IMR-90 (cell line): ENCODE results near the gene NADK. TPM values are rescaled to one million over a fixed set of nuclear protein-coding genes. Genes with fewer than 3 reads are reported as not detected.

Source experiments
- ATAC-seq: fragments of 200-7000 bp; cut with Tn5 transposase; 2 replicates; pipeline ENCODE4 v1.9.1; 2020; ENCODE audit warnings: low read depth, mild to moderate bottlenecking, moderate library complexity
- BruUV-seq: library from RNA; stranded (reverse); fragments of 400-500 nt; replicated peaks from 2 replicates; lab custom pipeline; 2021; lab: Mats Ljungman, UMichigan
- CTCF ChIA-PET: fragments of 300-600 bp; formaldehyde crosslinking; extraction: SDS; loops from one replicate; lab custom pipeline; 2021; ENCODE audit warnings: antibody characterized with exemption; lab: Yijun Ruan, JAX
- POLR2A ChIA-PET: fragments of 300-600 bp; sonication (Branson Sonifier 250); formaldehyde crosslinking; loops from one replicate; lab custom pipeline; 2022; ENCODE audit warnings: antibody characterized with exemption; ENCODE audit not compliant: unreplicated experiment; lab: Charles Lee
- DNase-seq: peaks from one replicate; pipeline ENCODE4 v3.0.0; 2013
- H2AFZ ChIP-seq: replicated peaks from 2 replicates; pipeline ENCODE3; 2013; ENCODE audit warnings: low read length, mild to moderate bottlenecking; ENCODE audit not compliant: poor library complexity
- H2AK5ac ChIP-seq: 2 replicates; pipeline ENCODE4 v1.6.1; 2013; ENCODE audit warnings: low read depth, low read length, inconsistent platforms
- H2AK9ac ChIP-seq: replicated peaks from 2 replicates; pipeline ENCODE3; 2013; ENCODE audit warnings: mild to moderate bottlenecking, low read depth, low read length, moderate library complexity; ENCODE audit not compliant: poor library complexity
- H2BK120ac ChIP-seq: 2 replicates; pipeline ENCODE4 v1.6.1; 2013; ENCODE audit warnings: low read depth, low read length, inconsistent platforms
- H2BK15ac ChIP-seq: 3 replicates; pipeline ENCODE4 v1.6.1; 2013; ENCODE audit warnings: low read depth, low read length, inconsistent platforms
- H2BK20ac ChIP-seq: 2 replicates; pipeline ENCODE4 v1.6.1; 2013; ENCODE audit warnings: low read depth, mild to moderate bottlenecking, inconsistent platforms, low read length, moderate library complexity
- H2BK5ac ChIP-seq: 2 replicates; pipeline ENCODE4 v1.6.1; 2013; ENCODE audit warnings: mild to moderate bottlenecking, low read depth, low read length, inconsistent platforms; ENCODE audit not compliant: poor library complexity, severe bottlenecking
- H3K14ac ChIP-seq: replicated peaks from 2 replicates; pipeline ENCODE4 v1.6.1; 2013; ENCODE audit warnings: low read depth, low read length, inconsistent platforms
- H3K18ac ChIP-seq: 2 replicates; pipeline ENCODE4 v1.6.1; 2013; ENCODE audit warnings: low read depth, low read length, control low read depth
- H3K23ac ChIP-seq: 2 replicates; pipeline ENCODE4 v1.6.1; 2013; ENCODE audit warnings: low read depth, low read length, inconsistent platforms
- H3K27ac ChIP-seq: 2 replicates; pipeline ENCODE4 v1.5.1; 2013; ENCODE audit warnings: mild to moderate bottlenecking, control low read depth, low read length; ENCODE audit not compliant: insufficient read depth
- H3K27me3 ChIP-seq: 2 replicates; pipeline ENCODE4 v1.6.1; 2013; ENCODE audit warnings: low read length; ENCODE audit not compliant: control insufficient read depth, insufficient read depth
- H3K36me3 ChIP-seq: 2 replicates; pipeline ENCODE4 v1.6.1; 2013; ENCODE audit warnings: low read length, mixed read lengths; ENCODE audit not compliant: control insufficient read depth, insufficient read depth
- H3K4ac ChIP-seq: 2 replicates; pipeline ENCODE4 v1.6.1; 2013; ENCODE audit warnings: low read depth, low read length, inconsistent platforms
- H3K4me1 ChIP-seq: 2 replicates; pipeline ENCODE4 v1.6.1; 2013; ENCODE audit warnings: low read length, mixed read lengths; ENCODE audit not compliant: control insufficient read depth, insufficient read depth
- H3K4me2 ChIP-seq: 2 replicates; pipeline ENCODE4 v1.6.1; 2013; ENCODE audit warnings: low read depth, mild to moderate bottlenecking, control low read depth, low read length, moderate library complexity
- H3K4me3 ChIP-seq: 2 replicates; pipeline ENCODE4 v1.5.1; 2013; ENCODE audit warnings: low read depth, mild to moderate bottlenecking, control low read depth, low read length, moderate library complexity; ENCODE audit not compliant: insufficient read depth
- H3K56ac ChIP-seq: 2 replicates; pipeline ENCODE4 v1.6.1; 2013; ENCODE audit warnings: low read length, inconsistent platforms; ENCODE audit not compliant: insufficient read depth; ENCODE audit errors: extremely low read depth
- H3K79me1 ChIP-seq, 2 experiments: 2 replicates each; pipeline ENCODE4 v1.6.1; 2013; ENCODE audit warnings: low read length in 2 of 2, inconsistent platforms in 1 of 2, low read depth in 1 of 2
- H3K9ac ChIP-seq: 2 replicates; pipeline ENCODE4 v1.6.1; 2013; ENCODE audit warnings: low read depth, low read length, control low read depth
- H3K9me1 ChIP-seq: 2 replicates; pipeline ENCODE4 v1.6.1; 2013; ENCODE audit warnings: low read length, inconsistent platforms; ENCODE audit not compliant: insufficient read depth
- H3K9me3 ChIP-seq: 2 replicates; pipeline ENCODE4 v1.6.1; 2013; ENCODE audit warnings: low read length; ENCODE audit not compliant: control insufficient read depth, insufficient read depth
- H4K20me1 ChIP-seq: 2 replicates; pipeline ENCODE4 v1.6.1; 2013; ENCODE audit warnings: low read length, inconsistent platforms; ENCODE audit not compliant: insufficient read depth
- H4K5ac ChIP-seq: 2 replicates; pipeline ENCODE4 v1.6.1; 2013; ENCODE audit warnings: mild to moderate bottlenecking, low read depth, low read length, control low read depth
- H4K8ac ChIP-seq, 2 experiments: 2 replicates each; pipeline ENCODE4 v1.6.1; 2013; ENCODE audit warnings: low read depth in 2 of 2, low read length in 2 of 2, control low read depth in 1 of 2, inconsistent platforms in 1 of 2
- H4K91ac ChIP-seq: 2 replicates; pipeline ENCODE4 v1.6.1; 2013; ENCODE audit warnings: low read depth, low read length, inconsistent platforms; ENCODE audit not compliant: insufficient read depth
- CEBPB ChIP-seq: IDR thresholded peaks from 2 replicates; pipeline ENCODE4 v1.6.1; 2012; ENCODE audit warnings: low read depth, low read length, improper control_type of control experiment
- CHD1 ChIP-seq: IDR thresholded peaks from 2 replicates; pipeline ENCODE4 v1.6.1; 2012; ENCODE audit warnings: low read depth, low read length, improper control_type of control experiment
- FOS ChIP-seq: fragments of 150-350 bp; IDR thresholded peaks from 2 replicates; pipeline ENCODE4 v1.6.1; 2016; ENCODE audit warnings: low read depth, low read length
- POLR2A ChIP-seq: IDR thresholded peaks from 2 replicates; pipeline ENCODE4 v1.6.1; 2012; ENCODE audit warnings: mild to moderate bottlenecking, low read depth, low read length
- RCOR1 ChIP-seq: IDR thresholded peaks from 2 replicates; pipeline ENCODE4 v1.6.1; 2012; ENCODE audit warnings: mild to moderate bottlenecking, low read length, improper control_type of control experiment; ENCODE audit not compliant: insufficient replicate concordance
- RFX5 ChIP-seq: IDR thresholded peaks from 2 replicates; pipeline ENCODE4 v1.8.0; 2012; ENCODE audit warnings: low read depth, mild to moderate bottlenecking, low read length, moderate library complexity
- WGBS, 2 experiments: methylation state at CpG; one replicate each; pipeline versions ENCODE4 v1.1.5 to v1.1.7; 2013; ENCODE audit warnings: missing lambda C conversion rate in 2 of 2; ENCODE audit not compliant: insufficient read length in 1 of 2; ENCODE audit errors: extremely low coverage in 2 of 2; 5-methylcytosine and 5-hydroxymethylcytosine counted together
- dilution Hi-C: fragments of 300-500 bp; cut with HindIII; formaldehyde crosslinking; loops from one replicate; pipeline ENCODE4 v1.14.3; 2018; ENCODE audit warnings: low sequenced_read_pairs; ENCODE audit not compliant: unreplicated experiment
- in situ Hi-C: fragments of 300-500 bp; cut with MboI; formaldehyde crosslinking; loops from 3 replicates; pipeline ENCODE4 v1.14.3; 2019; ENCODE audit warnings: low sequenced_read_pairs, inconsistent platforms, mixed read lengths
- intact Hi-C: fragments of 100-400 bp; cut with micrococcal nuclease; formaldehyde crosslinking; loops from 2 replicates; pipeline ENCODE4 v1.10.0; 2022
- polyA plus RNA-seq, 3 experiments: library from polyadenylated mRNA; depleted of rRNA; stranded (reverse); fragments of >200 nt; gene quantifications; 2 replicates each; pipeline ENCODE4 v1.2.3, GENCODE V29; 2012; ENCODE audit warnings: low replicate concordance in 1 of 3
- total RNA-seq: library from RNA; depleted of rRNA; stranded (reverse); fragments of >200 nt; gene quantifications from 2 replicates; pipeline ENCODE4 v1.2.3, GENCODE V29; 2012
- TF ChIP-seq, protein P1 (sequence below): conservative IDR thresholded peaks from 2 replicates; pipeline ENCODE4 v1.5.1; 2012; ENCODE audit warnings: mild to moderate bottlenecking, low read depth, low read length, improper control_type of control experiment

NADK gene
- total and polyA plus RNA-seq, 2 of the 4 experiments (the other 2 are of a cell fraction) = 12.5 to 56.1 TPM

DNA sequence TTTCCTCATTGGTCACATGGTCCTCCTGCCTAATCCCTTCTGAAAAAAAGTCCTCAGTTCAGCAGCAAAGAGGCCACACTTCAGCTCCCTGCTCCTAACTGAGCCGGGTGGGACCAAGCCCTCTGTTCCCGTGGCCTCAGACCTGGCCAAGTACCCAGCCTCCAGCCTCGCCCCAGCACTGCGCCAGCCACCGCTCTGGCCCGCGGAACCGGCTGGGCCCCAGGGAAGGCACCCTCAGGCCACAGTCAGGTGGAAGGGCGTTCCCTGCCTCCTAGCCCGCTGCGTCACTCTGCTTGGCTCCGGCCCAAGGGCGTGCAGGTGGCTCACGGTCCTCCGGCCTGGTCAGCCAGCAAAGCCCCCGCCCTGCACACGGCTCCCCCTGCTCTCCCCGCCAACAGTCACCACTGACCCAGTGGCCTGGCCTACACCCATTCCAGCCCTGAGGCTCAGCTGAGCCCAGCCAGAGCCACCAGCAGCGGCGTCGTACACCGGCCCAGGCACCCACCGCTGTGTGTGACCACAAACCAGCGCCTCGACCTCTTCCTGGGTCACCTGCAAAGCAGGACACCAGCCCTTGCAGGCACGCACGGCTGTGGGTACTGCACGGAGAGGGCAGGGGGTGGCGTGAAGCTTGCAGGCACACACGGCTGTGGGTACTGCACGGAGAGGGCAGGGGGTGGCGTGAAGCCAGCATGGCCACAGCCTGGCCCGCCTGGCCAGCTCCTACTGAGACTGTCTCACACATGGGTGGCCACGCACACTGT, 19.4 kb downstream of the NADK start:
- ATAC-seq (no peak; the same call in 1 of the 2 replicates), DNase-seq (no peak)
- Histone ChIP-seq H2BK5ac (no peak overlapping the region), H4K91ac (no peak overlapping the region), H2AK5ac (no peak overlapping the region), H3K4ac (no peak overlapping the region), H3K18ac (no peak overlapping the region), H4K8ac (no peak overlapping the region), H3K23ac (no peak overlapping the region), H3K9me3 (no peaks in the 10 kb centered on the region), H3K27ac (no peak overlapping the region), H3K4me2 (no peak overlapping the region), H3K9ac (no peak overlapping the region), H4K20me1 (peaks cover 16% of the 10 kb centered on the region), H3K36me3 (peaks cover 62% of the 10 kb centered on the region), H2AFZ (no peak overlapping the region), H2AK9ac (no peak overlapping the region), H3K27me3 (no peaks in the 10 kb centered on the region), H3K79me1 (peaks cover 10 to 33% of the 10 kb centered on the region in 2 experiments), H3K4me3 (no peak overlapping the region), H3K4me1 (no peaks in the 10 kb centered on the region), H2BK120ac (no peak overlapping the region), H3K56ac (no peak overlapping the region), H2BK20ac (no peak overlapping the region), H3K9me1 (no peaks in the 10 kb centered on the region; the same call in 1 of the 2 replicates), H3K14ac (no peak overlapping the region), H2BK15ac (no peak overlapping the region), H4K5ac (no peak overlapping the region)
- WGBS, 2 experiments = 100% methylated on average over 10 of the region's 34 CpGs; no CpG with 5 or more reads in 1 of the 2 experiments
- CTCF ChIA-PET = no interaction called here
- TF ChIP-seq CEBPB = no peak
- TF ChIP-seq RFX5 = no peak
- no peak for TF ChIP-seq POLR2A
- TF ChIP-seq FOS = no peak
- TF ChIP-seq, protein P1, sequence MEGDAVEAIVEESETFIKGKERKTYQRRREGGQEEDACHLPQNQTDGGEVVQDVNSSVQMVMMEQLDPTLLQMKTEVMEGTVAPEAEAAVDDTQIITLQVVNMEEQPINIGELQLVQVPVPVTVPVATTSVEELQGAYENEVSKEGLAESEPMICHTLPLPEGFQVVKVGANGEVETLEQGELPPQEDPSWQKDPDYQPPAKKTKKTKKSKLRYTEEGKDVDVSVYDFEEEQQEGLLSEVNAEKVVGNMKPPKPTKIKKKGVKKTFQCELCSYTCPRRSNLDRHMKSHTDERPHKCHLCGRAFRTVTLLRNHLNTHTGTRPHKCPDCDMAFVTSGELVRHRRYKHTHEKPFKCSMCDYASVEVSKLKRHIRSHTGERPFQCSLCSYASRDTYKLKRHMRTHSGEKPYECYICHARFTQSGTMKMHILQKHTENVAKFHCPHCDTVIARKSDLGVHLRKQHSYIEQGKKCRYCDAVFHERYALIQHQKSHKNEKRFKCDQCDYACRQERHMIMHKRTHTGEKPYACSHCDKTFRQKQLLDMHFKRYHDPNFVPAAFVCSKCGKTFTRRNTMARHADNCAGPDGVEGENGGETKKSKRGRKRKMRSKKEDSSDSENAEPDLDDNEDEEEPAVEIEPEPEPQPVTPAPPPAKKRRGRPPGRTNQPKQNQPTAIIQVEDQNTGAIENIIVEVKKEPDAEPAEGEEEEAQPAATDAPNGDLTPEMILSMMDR = no peak
- TF ChIP-seq CHD1 = no peak
- TF ChIP-seq RCOR1 = no peak
- dilution Hi-C loops = no loop called here
- BruUV-seq = no TSS peak
- intact Hi-C loops = no loop called here
- in situ Hi-C loops = no loop called here
- POLR2A ChIA-PET = no interaction called here
